ENCODE results near the gene NLRC5.
A peak's percentile ranks its signal among the peaks of the same experiment; 100 is the strongest.

Gene NLRC5

DNA sequence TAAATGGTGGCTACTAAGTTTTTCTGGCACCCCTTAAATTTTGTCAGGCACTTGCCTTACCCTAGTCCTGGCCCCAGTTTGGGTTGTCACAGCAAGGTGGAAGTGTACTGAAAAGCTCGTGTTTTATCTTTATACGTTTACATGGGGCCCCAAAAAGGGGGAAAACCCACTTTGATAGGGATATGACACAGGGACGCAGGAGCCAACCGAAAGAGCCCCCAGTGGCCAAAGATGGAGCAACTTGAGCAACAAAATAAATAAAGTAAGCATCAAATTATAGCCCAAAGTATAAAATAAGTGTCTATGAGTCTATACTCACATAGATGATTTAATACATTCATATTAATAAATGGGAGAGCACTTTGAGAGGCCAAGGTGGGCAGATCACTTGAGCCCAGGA, 32.6 kb upstream of the NLRC5 start:
- Mint-ChIP-seq H3K4me1 (peaks cover 8% of the 10 kb centered on the region), H3K27ac (no peak overlapping the region), H3K9me3 (no peaks in the 10 kb centered on the region), H3K27me3 (ENCODE audit: low read depth) (peaks cover 3% of the 10 kb centered on the region), H3K4me3 (no peak overlapping the region), H3K36me3 (ENCODE audit: low read depth) (no peaks in the 10 kb centered on the region)
- TF ChIP-seq, protein P1, sequence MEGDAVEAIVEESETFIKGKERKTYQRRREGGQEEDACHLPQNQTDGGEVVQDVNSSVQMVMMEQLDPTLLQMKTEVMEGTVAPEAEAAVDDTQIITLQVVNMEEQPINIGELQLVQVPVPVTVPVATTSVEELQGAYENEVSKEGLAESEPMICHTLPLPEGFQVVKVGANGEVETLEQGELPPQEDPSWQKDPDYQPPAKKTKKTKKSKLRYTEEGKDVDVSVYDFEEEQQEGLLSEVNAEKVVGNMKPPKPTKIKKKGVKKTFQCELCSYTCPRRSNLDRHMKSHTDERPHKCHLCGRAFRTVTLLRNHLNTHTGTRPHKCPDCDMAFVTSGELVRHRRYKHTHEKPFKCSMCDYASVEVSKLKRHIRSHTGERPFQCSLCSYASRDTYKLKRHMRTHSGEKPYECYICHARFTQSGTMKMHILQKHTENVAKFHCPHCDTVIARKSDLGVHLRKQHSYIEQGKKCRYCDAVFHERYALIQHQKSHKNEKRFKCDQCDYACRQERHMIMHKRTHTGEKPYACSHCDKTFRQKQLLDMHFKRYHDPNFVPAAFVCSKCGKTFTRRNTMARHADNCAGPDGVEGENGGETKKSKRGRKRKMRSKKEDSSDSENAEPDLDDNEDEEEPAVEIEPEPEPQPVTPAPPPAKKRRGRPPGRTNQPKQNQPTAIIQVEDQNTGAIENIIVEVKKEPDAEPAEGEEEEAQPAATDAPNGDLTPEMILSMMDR (IDR thresholded peaks at IDR 0.05; ENCODE audit: unreplicated experiment in 3 of 3): no peak

DNA sequence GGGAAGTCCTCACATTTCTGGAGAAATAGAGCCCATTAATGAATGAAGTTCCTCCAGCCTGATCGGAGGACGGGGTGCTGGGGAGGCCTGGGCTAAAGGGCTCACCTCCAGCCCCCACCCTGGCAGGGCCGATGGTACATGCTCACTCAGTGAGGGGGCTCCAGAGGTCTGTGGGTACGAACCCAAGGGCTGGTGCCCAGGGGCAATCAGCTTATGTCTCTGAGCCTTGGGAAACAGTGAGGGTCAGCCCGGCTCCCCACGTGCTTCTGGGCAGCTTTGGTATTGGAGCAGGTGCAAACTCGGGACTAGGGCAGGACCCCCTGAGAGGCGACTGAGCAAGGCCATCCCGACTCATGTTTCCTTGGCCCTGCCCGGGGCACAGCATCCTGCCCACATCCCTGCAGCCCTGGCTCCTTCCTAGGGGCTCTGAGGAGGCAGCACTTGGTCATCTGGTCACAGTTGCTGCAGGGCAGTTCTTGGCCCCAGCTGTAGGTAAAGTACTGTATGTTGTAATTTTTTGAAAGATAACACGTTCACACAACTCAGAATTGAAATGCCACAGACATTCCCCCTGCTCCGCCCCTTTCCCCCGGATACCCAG, 28.6 kb upstream of the NLRC5 start:
- Mint-ChIP-seq H3K27ac (peak overlapping the region; percentile 43 to 83 (median 82)), H3K4me1 (peaks cover 18% of the 10 kb centered on the region)
- TF ChIP-seq, protein P1 (IDR thresholded peaks at IDR 0.05; ENCODE audit: unreplicated experiment in 3 of 3): no peak

DNA sequence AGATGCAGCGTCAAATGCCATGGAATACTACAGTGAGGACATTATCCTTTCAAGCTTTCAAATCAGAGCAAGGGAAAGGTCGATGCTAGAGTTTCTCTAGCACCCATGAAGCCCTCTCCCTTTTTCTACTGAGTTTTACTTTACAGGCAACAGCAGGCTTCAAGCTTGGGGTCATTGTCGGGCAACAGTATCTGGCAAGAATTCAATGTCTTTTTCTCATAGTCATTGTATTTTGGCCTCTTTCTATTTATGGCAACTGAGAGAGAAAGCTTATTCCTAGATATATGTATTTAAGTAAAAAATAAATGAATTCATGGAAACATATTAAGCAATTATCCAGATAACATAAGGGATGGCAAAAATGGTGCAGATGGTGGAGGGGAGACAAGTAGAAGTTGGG, 28.0 kb upstream of the NLRC5 start:
- no peaks in the 10 kb centered on the region for H3K9me3 Mint-ChIP-seq
- H3K27ac Mint-ChIP-seq: peak overlapping the region; percentile 43 to 83 (median 82)
- H3K4me3 Mint-ChIP-seq: no peak overlapping the region
- H3K27me3 Mint-ChIP-seq (ENCODE audit: low read depth): no peaks in the 10 kb centered on the region
- TF ChIP-seq, protein P1 (IDR thresholded peaks at IDR 0.05; ENCODE audit: unreplicated experiment in 3 of 3): no peak
- H3K4me1 Mint-ChIP-seq: peaks cover 24% of the 10 kb centered on the region
- H3K36me3 Mint-ChIP-seq (ENCODE audit: low read depth): no peaks in the 10 kb centered on the region

More for the DNA sequence above, 28.6 kb upstream of the NLRC5 start:
- Mint-ChIP-seq H3K9me3 (no peaks in the 10 kb centered on the region), H3K36me3 (ENCODE audit: low read depth) (no peaks in the 10 kb centered on the region), H3K4me3 (no peak overlapping the region), H3K27me3 (ENCODE audit: low read depth) (no peaks in the 10 kb centered on the region)

DNA sequence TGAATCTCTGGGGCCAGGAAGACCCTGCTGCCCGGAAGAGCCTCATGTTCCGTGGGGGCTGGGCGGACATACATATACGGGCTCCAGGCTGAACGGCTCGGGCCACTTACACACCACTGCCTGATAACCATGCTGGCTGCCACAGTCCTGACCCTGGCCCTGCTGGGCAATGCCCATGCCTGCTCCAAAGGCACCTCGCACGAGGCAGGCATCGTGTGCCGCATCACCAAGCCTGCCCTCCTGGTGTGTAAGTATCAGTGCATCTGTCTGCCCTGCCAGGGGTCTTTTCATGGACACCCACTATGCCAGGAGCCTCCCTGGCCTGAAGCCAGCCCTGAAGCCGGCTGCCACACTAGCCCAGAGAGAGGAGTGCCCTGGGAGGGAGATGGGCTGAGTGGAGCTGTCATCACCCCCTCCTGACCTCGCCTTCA, 27.5 kb upstream of the NLRC5 start, which contains the start of gene CETP:
Gene CETP, plus strand, starts transcription at position 100 of the 431 bp plus-strand sequence. Its CDS starts 30 bp downstream, at position 130.
- Mint-ChIP-seq H3K9me3 (no peaks in the 10 kb centered on the region), H3K27me3 (ENCODE audit: low read depth) (no peaks in the 10 kb centered on the region), H3K36me3 (ENCODE audit: low read depth) (no peaks in the 10 kb centered on the region), H3K4me3 (no peak within 1 kb of the TSS), H3K27ac (peak within 1 kb of the TSS; percentile 43 to 83 (median 82)), H3K4me1 (peaks cover 24% of the 10 kb centered on the region)
- TF ChIP-seq, protein P1 (IDR thresholded peaks at IDR 0.05; ENCODE audit: unreplicated experiment in 3 of 3): no peak

DNA sequence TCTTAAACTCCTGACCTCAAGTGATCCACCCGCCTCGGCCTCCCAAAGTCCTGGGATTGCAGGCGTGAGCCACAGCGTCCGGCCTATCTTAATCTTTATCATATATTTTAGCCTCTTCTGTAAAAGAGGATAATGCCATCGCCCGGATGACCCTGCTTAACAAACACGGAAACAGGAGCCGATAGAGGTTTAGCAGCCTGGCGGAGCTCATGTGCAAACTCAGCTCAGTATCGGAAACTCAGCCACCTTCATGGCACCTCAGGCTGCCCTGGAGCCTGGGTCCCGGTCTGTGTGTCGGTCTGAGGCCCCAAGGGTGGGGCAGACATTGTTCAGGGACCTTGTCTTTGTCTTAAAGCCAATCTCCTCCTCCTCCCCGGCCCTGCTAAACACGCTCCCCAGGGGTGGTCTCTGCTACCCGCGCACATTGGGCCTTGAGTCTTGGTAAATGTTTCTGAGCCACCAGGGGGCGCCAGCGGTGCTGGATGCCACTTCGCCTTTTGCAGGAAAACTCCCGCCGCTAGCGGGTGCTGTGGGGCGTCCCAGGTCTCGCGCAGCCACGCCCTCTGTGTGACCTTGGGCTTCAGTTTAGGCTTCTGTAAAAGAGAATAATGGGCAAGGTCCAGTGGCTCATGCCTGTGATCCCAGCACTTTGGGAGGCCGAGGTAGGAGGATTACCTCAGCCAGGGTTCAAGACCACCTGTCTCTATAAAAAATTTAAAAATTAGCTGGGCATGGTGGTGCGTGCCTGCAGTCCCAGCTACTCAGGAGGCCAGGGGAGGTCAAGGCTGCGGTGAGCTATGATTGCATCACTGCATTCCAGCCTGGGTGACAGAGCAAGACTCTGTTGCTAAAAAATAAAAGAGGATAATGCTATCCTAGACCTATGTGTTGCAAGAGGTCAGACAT, 24.9 kb upstream of the NLRC5 start:
- H3K9me3 Mint-ChIP-seq: no peaks in the 10 kb centered on the region
- no peaks in the 10 kb centered on the region for H3K36me3 Mint-ChIP-seq (ENCODE audit: low read depth)
- no peaks in the 10 kb centered on the region for H3K27me3 Mint-ChIP-seq (ENCODE audit: low read depth)
- H3K4me3 Mint-ChIP-seq: no peak overlapping the region
- H3K4me1 Mint-ChIP-seq: peaks cover 24% of the 10 kb centered on the region
- peak overlapping the region; percentile 79 to 94 (median 87) for H3K27ac Mint-ChIP-seq
- TF ChIP-seq, protein P1 (IDR thresholded peaks at IDR 0.05; ENCODE audit: unreplicated experiment in 3 of 3): peak; percentile 57 to 76 (median 63)
